ENCODE results near the gene SBF2. TPM values are rescaled to one million over a fixed set of nuclear protein-coding genes. Genes with fewer than 3 reads are reported as not detected.

SBF2 gene
- total and polyA plus RNA-seq, 2 of the 13 experiments (the other 11 are each of a cell fraction or from before 2014, with no cell fraction given): 24.0 to 45.8 TPM

DNA sequence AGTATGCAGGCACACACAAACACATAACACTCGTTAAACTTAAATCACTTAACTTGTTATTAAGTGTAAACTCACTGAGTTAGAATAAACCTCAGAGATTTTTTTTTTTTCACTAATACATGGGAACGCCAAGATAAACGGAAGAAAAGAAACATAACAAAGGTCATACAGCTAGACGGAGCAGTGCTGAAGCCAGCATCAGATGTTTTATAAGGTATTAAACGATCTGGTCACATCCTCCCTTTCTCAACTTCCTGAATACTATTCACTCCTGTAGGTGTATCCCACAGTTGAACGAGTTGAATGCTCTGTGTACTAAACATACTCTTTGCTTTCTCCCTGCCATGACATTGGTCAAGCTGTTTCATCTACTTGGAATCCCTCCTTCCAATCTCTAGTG, 418.2 kb downstream of the SBF2 start (continued):
- TF ChIP-seq, protein P1, sequence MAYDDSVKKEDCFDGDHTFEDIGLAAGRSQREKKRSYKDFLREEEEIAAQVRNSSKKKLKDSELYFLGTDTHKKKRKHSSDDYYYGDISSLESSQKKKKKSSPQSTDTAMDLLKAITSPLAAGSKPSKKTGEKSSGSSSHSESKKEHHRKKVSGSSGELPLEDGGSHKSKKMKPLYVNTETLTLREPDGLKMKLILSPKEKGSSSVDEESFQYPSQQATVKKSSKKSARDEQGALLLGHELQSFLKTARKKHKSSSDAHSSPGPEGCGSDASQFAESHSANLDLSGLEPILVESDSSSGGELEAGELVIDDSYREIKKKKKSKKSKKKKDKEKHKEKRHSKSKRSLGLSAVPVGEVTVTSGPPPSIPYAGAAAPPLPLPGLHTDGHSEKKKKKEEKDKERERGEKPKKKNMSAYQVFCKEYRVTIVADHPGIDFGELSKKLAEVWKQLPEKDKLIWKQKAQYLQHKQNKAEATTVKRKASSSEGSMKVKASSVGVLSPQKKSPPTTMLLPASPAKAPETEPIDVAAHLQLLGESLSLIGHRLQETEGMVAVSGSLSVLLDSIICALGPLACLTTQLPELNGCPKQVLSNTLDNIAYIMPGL (CRISPR knock-in tag; IDR thresholded peaks at IDR 0.05; ENCODE audit: borderline replicate concordance in 1 of 2, low read depth in 1 of 2): no peak
- TF ChIP-seq RBM39 (IDR thresholded peaks at IDR 0.05; ENCODE audit: low read depth, low read length, poor library complexity, severe bottlenecking): no peak
- no peak for TF ChIP-seq MIXL1 (CRISPR knock-in tag; IDR thresholded peaks at IDR 0.05)
- TF ChIP-seq REPIN1 (CRISPR knock-in tag; IDR thresholded peaks at IDR 0.05; ENCODE audit: borderline replicate concordance, low read depth): no peak

DNA sequence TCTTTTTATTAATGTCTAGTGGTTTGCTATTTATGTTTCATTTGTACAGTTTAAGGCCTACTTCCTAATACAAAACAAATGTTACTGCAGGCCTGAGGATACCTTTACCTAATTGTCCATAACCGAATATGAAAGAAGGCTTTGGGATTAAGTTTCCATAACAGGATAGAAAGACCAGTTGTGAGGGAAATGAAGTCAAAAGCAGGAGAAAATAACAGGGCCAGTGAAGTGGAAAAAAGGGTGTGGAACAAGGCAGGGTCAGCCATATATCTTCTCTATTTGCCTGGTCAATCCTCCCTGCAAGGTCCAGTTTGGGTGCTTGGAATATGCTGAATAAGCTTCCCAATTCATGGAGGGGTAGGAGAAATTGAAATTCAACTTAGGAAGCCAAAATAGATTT, 418.6 kb downstream of the SBF2 start:
- DNase-seq (ENCODE audit: low spot score): no peak
- 97% methylated on average over 1 of the region's 1 CpG for WGBS (ENCODE audit: low lambda C conversion rate)
- no TSS peak for BruUV-seq (replicated peaks)
- Histone ChIP-seq H3K27ac (ENCODE audit: extremely low read length, insufficient read depth, low read length) (no peak overlapping the region), H3K4me3 (replicated peaks in 1 of 3; ENCODE audit: insufficient read depth in 1 of 3, low read depth in 2 of 3, low read length in 3 of 3) (no peak overlapping the region), H3K27me3 (ENCODE audit: control insufficient read depth in 1 of 2, insufficient read depth in 2 of 2, low read length in 2 of 2) (no peaks in the 10 kb centered on the region), H3K4me2 (ENCODE audit: low read depth, low read length) (no peak overlapping the region), H3K9me3 (ENCODE audit: low read length) (no peaks in the 10 kb centered on the region), H2AFZ (ENCODE audit: low read length) (no peak overlapping the region), H4K20me1 (ENCODE audit: insufficient read depth, low read length) (no peaks in the 10 kb centered on the region), H3K36me3 (replicated peaks in 1 of 2; ENCODE audit: control insufficient read depth in 1 of 2, insufficient read depth in 2 of 2, low read length in 2 of 2) (no peaks in the 10 kb centered on the region), H3K9ac (ENCODE audit: insufficient read depth, low read depth, low read length) (no peak overlapping the region), H3K79me2 (ENCODE audit: insufficient read depth, low read length) (no peaks in the 10 kb centered on the region), H3K4me1 (ENCODE audit: insufficient read depth, low read length) (0 out of 2 replicates have a peak, but pooled peaks cover 6% of the 10 kb centered on the region)
- ChIA-PET POLR2A (no interaction called here), CTCF (ENCODE audit: low intra/inter-chr PET ratio, low total read pairs) (no interaction called here)
- intact Hi-C loops (cut with micrococcal nuclease; ENCODE audit: unreplicated experiment): no loop called here
- in situ Hi-C loops (cut with HindIII; ENCODE audit: extremely low pct_ligation_motif_present, low pct_unique_long_range_greater_than_20kb): no loop called here
- TF ChIP-seq CENPX (CRISPR knock-in tag; IDR thresholded peaks at IDR 0.05): no peak
- no peak for FAIRE-seq
- no peak for ATAC-seq

DNA sequence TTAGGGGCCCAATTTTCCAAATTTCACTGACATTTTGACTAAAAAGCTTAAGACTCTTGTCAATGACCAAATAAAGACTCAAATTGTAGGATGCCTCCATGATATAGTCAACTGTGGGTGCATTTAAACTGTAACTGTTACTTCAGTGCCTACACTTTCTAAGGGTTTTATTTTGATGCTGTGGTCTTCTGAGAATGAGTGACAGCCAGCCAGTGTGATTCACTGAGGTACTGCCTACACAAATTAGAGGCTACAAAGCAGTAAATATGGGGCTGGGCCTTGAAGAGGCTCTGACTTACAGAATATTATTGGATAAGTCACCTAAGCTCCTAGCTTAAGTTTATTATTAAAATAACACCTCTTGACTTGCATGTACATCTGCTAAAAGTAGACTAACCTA, 419.6 kb downstream of the SBF2 start:
- H3K4me2 ChIP-seq (ENCODE audit: low read depth, low read length): no peak overlapping the region
- H3K9me3 ChIP-seq (ENCODE audit: low read length): no peaks in the 10 kb centered on the region
- intact Hi-C loops (cut with micrococcal nuclease; ENCODE audit: unreplicated experiment) (no loop called here), in situ Hi-C loops (cut with HindIII; ENCODE audit: extremely low pct_ligation_motif_present, low pct_unique_long_range_greater_than_20kb) (no loop called here)
- H3K9ac ChIP-seq (ENCODE audit: insufficient read depth, low read depth, low read length): no peak overlapping the region
- FAIRE-seq: no peak
- ChIA-PET POLR2A (no interaction called here), CTCF (ENCODE audit: low intra/inter-chr PET ratio, low total read pairs) (no interaction called here)
- H3K79me2 ChIP-seq (ENCODE audit: insufficient read depth, low read length): no peaks in the 10 kb centered on the region
- no peak for ATAC-seq
- no peaks in the 10 kb centered on the region for H3K36me3 ChIP-seq (replicated peaks in 1 of 2; ENCODE audit: control insufficient read depth in 1 of 2, insufficient read depth in 2 of 2, low read length in 2 of 2)
- H3K4me3 ChIP-seq (replicated peaks in 1 of 3; ENCODE audit: insufficient read depth in 1 of 3, low read depth in 2 of 3, low read length in 3 of 3): no peak overlapping the region
- no peak overlapping the region for H3K27ac ChIP-seq (ENCODE audit: extremely low read length, insufficient read depth, low read length)
- no peaks in the 10 kb centered on the region for H4K20me1 ChIP-seq (ENCODE audit: insufficient read depth, low read length)
- H3K4me1 ChIP-seq (ENCODE audit: insufficient read depth, low read length): 0 out of 2 replicates have a peak, but pooled peaks cover 6% of the 10 kb centered on the region
- no peak for DNase-seq (ENCODE audit: low spot score)
- no peaks in the 10 kb centered on the region for H3K27me3 ChIP-seq (ENCODE audit: control insufficient read depth in 1 of 2, insufficient read depth in 2 of 2, low read length in 2 of 2)
- no TSS peak for BruUV-seq (replicated peaks)
- H2AFZ ChIP-seq (ENCODE audit: low read length): no peak overlapping the region
- TF ChIP-seq SMAD3 (CRISPR knock-in tag; IDR thresholded peaks at IDR 0.05) (no peak), JUNB (CRISPR knock-in tag; IDR thresholded peaks at IDR 0.05; ENCODE audit: borderline replicate concordance) (no peak), POGZ (CRISPR knock-in tag; IDR thresholded peaks at IDR 0.05) (no peak), MTA3 (CRISPR knock-in tag; IDR thresholded peaks at IDR 0.05) (no peak), TAF15 (IDR thresholded peaks at IDR 0.05; ENCODE audit: low read depth, low read length, poor library complexity, severe bottlenecking) (no peak)
- TF ChIP-seq, protein P2, sequence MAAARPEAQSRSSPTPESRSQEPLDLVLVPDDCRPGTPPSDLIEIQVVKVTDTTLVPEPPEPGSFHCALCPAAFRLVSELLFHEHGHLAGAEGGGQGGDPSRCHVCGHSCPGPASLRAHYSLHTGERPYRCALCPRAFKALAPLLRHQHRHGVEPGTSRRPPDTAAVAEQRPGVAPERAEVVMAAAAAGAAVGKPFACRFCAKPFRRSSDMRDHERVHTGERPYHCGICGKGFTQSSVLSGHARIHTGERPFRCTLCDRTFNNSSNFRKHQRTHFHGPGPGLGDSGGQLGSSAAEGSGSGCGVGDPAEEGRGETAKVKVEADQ (CRISPR knock-in tag; IDR thresholded peaks at IDR 0.05; ENCODE audit: borderline replicate concordance): no peak
- TF ChIP-seq, protein P3, sequence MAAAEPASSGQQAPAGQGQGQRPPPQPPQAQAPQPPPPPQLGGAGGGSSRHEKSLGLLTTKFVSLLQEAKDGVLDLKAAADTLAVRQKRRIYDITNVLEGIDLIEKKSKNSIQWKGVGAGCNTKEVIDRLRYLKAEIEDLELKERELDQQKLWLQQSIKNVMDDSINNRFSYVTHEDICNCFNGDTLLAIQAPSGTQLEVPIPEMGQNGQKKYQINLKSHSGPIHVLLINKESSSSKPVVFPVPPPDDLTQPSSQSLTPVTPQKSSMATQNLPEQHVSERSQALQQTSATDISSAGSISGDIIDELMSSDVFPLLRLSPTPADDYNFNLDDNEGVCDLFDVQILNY (CRISPR knock-in tag; conservative IDR thresholded peaks at IDR 0.05): no peak
- TF ChIP-seq, protein P4, sequence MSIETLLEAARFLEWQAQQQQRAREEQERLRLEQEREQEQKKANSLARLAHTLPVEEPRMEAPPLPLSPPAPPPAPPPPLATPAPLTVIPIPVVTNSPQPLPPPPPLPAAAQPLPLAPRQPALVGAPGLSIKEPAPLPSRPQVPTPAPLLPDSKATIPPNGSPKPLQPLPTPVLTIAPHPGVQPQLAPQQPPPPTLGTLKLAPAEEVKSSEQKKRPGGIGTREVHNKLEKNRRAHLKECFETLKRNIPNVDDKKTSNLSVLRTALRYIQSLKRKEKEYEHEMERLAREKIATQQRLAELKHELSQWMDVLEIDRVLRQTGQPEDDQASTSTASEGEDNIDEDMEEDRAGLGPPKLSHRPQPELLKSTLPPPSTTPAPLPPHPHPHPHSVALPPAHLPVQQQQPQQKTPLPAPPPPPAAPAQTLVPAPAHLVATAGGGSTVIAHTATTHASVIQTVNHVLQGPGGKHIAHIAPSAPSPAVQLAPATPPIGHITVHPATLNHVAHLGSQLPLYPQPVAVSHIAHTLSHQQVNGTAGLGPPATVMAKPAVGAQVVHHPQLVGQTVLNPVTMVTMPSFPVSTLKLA (IDR thresholded peaks at IDR 0.05): no peak
